ENCODE data around the gene NHS.

NHS gene

GRCh38 chrX:17679261-17679660 lies 304.3 kb downstream of the NHS start:
- Histone ChIP-seq H3K27me3 (ENCODE audit: insufficient read depth, low read depth) (no peaks in the 10 kb centered on the region), H3K79me2 (ENCODE audit: insufficient read depth, low read depth) (no peaks in the 10 kb centered on the region), H3K4me3 (IDR thresholded peaks at IDR 0.05; ENCODE audit: insufficient read depth, low read depth, low read length) (no peak overlapping the region), H3K9ac (no peak overlapping the region), H3K4me1 (ENCODE audit: low read depth, poor library complexity, severe bottlenecking) (peaks cover 5% of the 10 kb centered on the region), H3K27ac (no peak overlapping the region), H3K4me2 (no peak overlapping the region), H3K36me3 (ENCODE audit: insufficient read depth) (no peaks in the 10 kb centered on the region), H2AFZ (ENCODE audit: low read depth) (no peak overlapping the region), H4K20me1 (ENCODE audit: insufficient read depth) (no peaks in the 10 kb centered on the region)
- TF ChIP-seq CTCF (conservative IDR thresholded peaks at IDR 0.05; ENCODE audit: low read depth, low read length): no peak

GRCh38 chrX:17679820-17680219 lies 304.8 kb downstream of the NHS start:
- Histone ChIP-seq H3K27me3 (ENCODE audit: insufficient read depth, low read depth) (no peaks in the 10 kb centered on the region), H3K36me3 (ENCODE audit: insufficient read depth) (no peaks in the 10 kb centered on the region), H4K20me1 (ENCODE audit: insufficient read depth) (no peaks in the 10 kb centered on the region), H3K4me2 (no peak overlapping the region), H3K9ac (no peak overlapping the region), H3K79me2 (ENCODE audit: insufficient read depth, low read depth) (no peaks in the 10 kb centered on the region), H3K27ac (no peak overlapping the region), H2AFZ (ENCODE audit: low read depth) (no peak overlapping the region), H3K4me3 (IDR thresholded peaks at IDR 0.05; ENCODE audit: insufficient read depth, low read depth, low read length) (no peak overlapping the region), H3K4me1 (ENCODE audit: low read depth, poor library complexity, severe bottlenecking) (peaks cover 5% of the 10 kb centered on the region)
- no peak for TF ChIP-seq CTCF (conservative IDR thresholded peaks at IDR 0.05; ENCODE audit: low read depth, low read length)

GRCh38 chrX:17680732-17681413 lies 305.9 kb downstream of the NHS start:
- Histone ChIP-seq H2AFZ (ENCODE audit: low read depth) (no peak overlapping the region), H3K79me2 (ENCODE audit: insufficient read depth, low read depth) (no peaks in the 10 kb centered on the region), H4K20me1 (ENCODE audit: insufficient read depth) (no peaks in the 10 kb centered on the region), H3K4me3 (IDR thresholded peaks at IDR 0.05; ENCODE audit: insufficient read depth, low read depth, low read length) (no peak overlapping the region), H3K4me2 (no peak overlapping the region), H3K27ac (no peak overlapping the region), H3K4me1 (ENCODE audit: low read depth, poor library complexity, severe bottlenecking) (peaks cover 5% of the 10 kb centered on the region), H3K9ac (no peak overlapping the region), H3K27me3 (ENCODE audit: insufficient read depth, low read depth) (no peaks in the 10 kb centered on the region), H3K36me3 (ENCODE audit: insufficient read depth) (no peaks in the 10 kb centered on the region)
- TF ChIP-seq CTCF (conservative IDR thresholded peaks at IDR 0.05; ENCODE audit: low read depth, low read length): no peak

GRCh38 chrX:17682259-17682658 lies 307.3 kb downstream of the NHS start:
- no peak overlapping the region for H3K4me3 ChIP-seq (IDR thresholded peaks at IDR 0.05; ENCODE audit: insufficient read depth, low read depth, low read length)

More at GRCh38 chrX:17682259-17682658, 307.3 kb downstream of the NHS start:
- no peaks in the 10 kb centered on the region for H3K27me3 ChIP-seq (ENCODE audit: insufficient read depth, low read depth)
- H2AFZ ChIP-seq (ENCODE audit: low read depth): no peak overlapping the region
- H3K4me1 ChIP-seq (ENCODE audit: low read depth, poor library complexity, severe bottlenecking): peaks cover 5% of the 10 kb centered on the region
- H4K20me1 ChIP-seq (ENCODE audit: insufficient read depth): no peaks in the 10 kb centered on the region
- no peaks in the 10 kb centered on the region for H3K79me2 ChIP-seq (ENCODE audit: insufficient read depth, low read depth)
- H3K4me2 ChIP-seq: no peak overlapping the region
- H3K9ac ChIP-seq: no peak overlapping the region
- no peak for TF ChIP-seq CTCF (conservative IDR thresholded peaks at IDR 0.05; ENCODE audit: low read depth, low read length)
- H3K27ac ChIP-seq: no peak overlapping the region
- H3K36me3 ChIP-seq (ENCODE audit: insufficient read depth): no peaks in the 10 kb centered on the region
